HG03103 (cell line): ENCODE results near the gene BICRA.
"Not testable (repeated sequence)": the region's sequence is repeated elsewhere in the genome, so short reads cannot be mapped to it uniquely, and the experiment has no call there.

Experiments used
- ATAC-seq: cut with Tn5 transposase; IDR thresholded peaks from one replicate; pipeline ENCODE4 v1.9.1; 2021; ENCODE audit warnings: low read depth; ENCODE audit not compliant: unreplicated experiment

BICRA gene

GRCh38 chr19:47735131-47735530, 126.2 kb downstream of the BICRA start:
- ATAC-seq: no peak

- no peak for ATAC-seq
Measured at GRCh38 chr19:47740866-47741519, 132.1 kb downstream of the BICRA start.

GRCh38 chr19:47741544-47742140, 132.7 kb downstream of the BICRA start:
- ATAC-seq: no peak

- ATAC-seq: no peak
Measured at GRCh38 chr19:47742634-47743033, 133.7 kb downstream of the BICRA start.

DNA sequence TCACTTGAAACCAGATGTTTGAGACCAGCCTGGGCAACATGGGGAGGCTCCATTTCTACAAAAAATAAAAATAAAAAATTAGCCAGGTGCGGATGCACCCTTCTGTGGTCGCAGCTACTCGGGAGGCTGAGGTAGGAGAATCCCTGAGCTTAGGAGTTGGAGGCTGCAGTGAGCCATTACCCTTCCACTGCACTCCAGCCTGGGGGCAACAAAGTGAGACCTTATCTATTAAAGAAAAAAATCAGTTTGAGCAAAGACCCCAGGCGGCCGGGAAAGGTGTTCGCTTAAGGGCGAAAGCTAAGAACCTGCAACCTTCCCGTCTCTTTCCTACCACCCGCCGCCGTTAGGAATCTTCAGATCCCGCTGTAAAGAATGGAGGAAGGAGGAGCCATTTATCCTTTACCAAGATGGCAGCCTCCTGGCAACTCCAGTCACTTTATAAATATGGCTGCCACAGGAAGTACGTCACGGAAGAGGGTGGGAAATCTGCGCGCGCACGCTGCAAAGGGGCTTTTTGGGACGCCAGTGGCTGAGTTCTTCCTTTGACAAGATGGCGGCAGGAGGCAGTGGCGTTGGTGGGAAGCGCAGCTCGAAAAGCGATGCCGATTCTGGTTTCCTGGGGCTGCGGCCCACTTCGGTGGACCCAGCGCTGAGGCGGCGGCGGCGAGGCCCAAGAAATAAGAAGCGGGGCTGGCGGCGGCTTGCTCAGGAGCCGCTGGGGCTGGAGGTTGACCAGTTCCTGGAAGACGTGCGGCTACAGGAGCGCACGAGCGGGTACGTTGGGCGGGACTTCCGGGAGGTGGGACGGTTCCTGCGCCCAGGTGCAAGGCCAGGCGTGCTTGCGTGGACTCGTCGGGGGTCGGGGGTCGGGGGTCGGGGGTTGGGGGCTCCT, 136.3 kb downstream of the BICRA start, which contains the start of gene NOP53:
Gene NOP53, plus strand, starts transcription at position 537 of the 892 bp plus-strand sequence. Its CDS starts 14 bp downstream, at position 551.
- no peak for ATAC-seq

DNA sequence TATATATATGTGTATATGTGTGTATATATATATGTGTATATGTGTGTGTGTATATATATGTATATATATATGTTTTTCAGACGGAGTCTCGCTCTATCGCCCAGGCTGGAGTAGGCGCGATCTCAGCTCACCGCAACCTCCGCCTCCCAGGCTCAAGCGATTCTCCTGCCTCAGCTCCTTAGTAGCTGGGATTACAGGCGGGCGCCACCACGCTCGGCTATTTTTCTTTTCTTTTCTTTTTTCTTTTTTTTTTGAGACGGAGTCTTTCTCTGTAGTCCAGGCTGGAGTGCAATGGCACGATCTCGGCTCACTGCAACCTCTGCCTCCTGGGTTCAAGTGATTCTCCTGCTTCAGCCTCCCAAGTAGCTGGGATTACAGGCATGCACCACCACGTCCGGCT, 137.2 kb downstream of the BICRA start:
- not testable (repeated sequence) for ATAC-seq

DNA sequence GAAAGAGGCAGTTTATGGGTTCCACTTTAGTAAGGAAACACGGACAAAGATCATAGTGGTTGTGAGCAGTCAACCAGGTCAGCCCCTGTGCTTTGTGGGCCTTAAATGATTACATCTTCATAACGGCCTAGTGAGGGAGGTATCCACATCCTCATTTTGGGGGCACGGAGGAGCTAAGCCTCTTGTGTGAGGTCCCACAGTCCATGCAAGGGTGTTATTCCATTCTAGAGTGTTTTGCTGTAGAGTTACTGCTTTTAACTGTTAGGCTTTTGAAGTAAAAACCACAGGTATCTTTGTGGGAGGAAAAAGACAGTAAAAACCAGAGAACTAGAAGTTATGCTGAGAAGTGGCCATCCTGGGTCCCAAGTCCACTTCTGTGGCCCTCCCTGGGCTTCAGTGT, 140.4 kb downstream of the BICRA start:
- ATAC-seq: no peak

DNA sequence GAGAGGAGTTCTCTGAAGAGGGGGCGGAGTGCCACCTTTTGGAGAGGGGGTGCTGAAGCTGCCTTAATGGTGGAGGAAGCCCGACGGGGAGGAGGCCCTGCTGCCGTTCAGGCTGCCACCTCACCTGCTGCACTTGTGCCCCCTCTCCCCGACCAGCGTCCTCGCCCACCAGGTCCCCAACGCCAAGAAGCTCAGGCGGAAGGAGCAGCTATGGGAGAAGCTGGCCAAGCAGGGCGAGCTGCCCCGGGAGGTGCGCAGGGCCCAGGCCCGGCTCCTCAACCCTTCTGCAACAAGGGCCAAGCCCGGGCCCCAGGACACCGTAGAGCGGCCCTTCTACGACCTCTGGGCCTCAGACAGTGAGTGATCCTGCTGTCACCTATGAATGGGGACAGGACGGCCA, 141.8 kb downstream of the BICRA start:
- no peak for ATAC-seq

GRCh38 chr19:47752440-47753211, 143.7 kb downstream of the BICRA start:
- ATAC-seq: no peak
